Common myeloid progenitor, CD34-positive (primary cell): Measurements from ENCODE around the gene HOXB5.
A peak's percentile ranks its signal among the peaks of the same experiment; 100 is the strongest.

ENCODE experiments used
- CTCF ChIA-PET: fragments of 350-600 bp; sonication (Branson Sonifier 250); formaldehyde crosslinking; loops from one replicate; lab custom pipeline; 2021; ENCODE audit warnings: antibody characterized with exemption; lab: Charles Lee
- POLR2A ChIA-PET: fragments of 350-600 bp; sonication (Branson Sonifier 250); formaldehyde crosslinking; loops from one replicate; lab custom pipeline; 2021; ENCODE audit warnings: antibody characterized with exemption; lab: Charles Lee
- DNase-seq, 3 donors: peaks; one replicate each; pipeline versions ENCODE4 v3.0.0 to v3.0.0-alpha.2; 2013
- H3K27ac ChIP-seq, 2 experiments: 1 replicate in 1 of 2; 2 replicates in 1 of 2; pipeline ENCODE4 v1.7.0; 2013; ENCODE audit warnings: inconsistent platforms in 2 of 2, low read length in 2 of 2, mild to moderate bottlenecking in 2 of 2, low read depth in 1 of 2, moderate library complexity in 1 of 2; ENCODE audit not compliant: severe bottlenecking in 2 of 2, insufficient read depth in 1 of 2, poor library complexity in 1 of 2
- H3K27me3 ChIP-seq, 5 experiments: replicated peaks in 2 of 5; 1 replicate in 3 of 5; 2 replicates in 2 of 5; pipeline versions ENCODE4 v1.6.1 to v1.7.0; 2013; ENCODE audit warnings: low read length in 4 of 5, mild to moderate bottlenecking in 2 of 5, moderate library complexity in 2 of 5, inconsistent platforms in 1 of 5; ENCODE audit not compliant: insufficient read depth in 5 of 5, control insufficient read depth in 4 of 5
- H3K36me3 ChIP-seq, 4 experiments: 1 replicate in 2 of 4; 2 replicates in 2 of 4; pipeline versions ENCODE4 v1.6.1 to v1.7.0; 2013; ENCODE audit warnings: low read length in 3 of 4, control low read depth in 1 of 4, mild to moderate bottlenecking in 1 of 4; ENCODE audit not compliant: control insufficient read depth in 4 of 4, insufficient read depth in 4 of 4
- H3K4me1 ChIP-seq, 4 experiments: 1 replicate in 3 of 4; 2 replicates in 1 of 4; pipeline versions ENCODE4 v1.6.1 to v1.7.1; 2013; ENCODE audit warnings: low read length in 3 of 4, mild to moderate bottlenecking in 3 of 4, control low read depth in 1 of 4, inconsistent platforms in 1 of 4, moderate library complexity in 1 of 4; ENCODE audit not compliant: control insufficient read depth in 4 of 4, insufficient read depth in 4 of 4; ENCODE audit errors: control extremely low read depth in 1 of 4
- H3K4me3 ChIP-seq, 7 experiments: 1 replicate in 4 of 7; 2 replicates in 3 of 7; pipeline versions ENCODE4 v1.5.1 to v1.7.0; 2013; ENCODE audit warnings: mild to moderate bottlenecking in 7 of 7, low read length in 6 of 7, moderate library complexity in 6 of 7, inconsistent platforms in 2 of 7, low read depth in 2 of 7, control low read depth in 1 of 7; ENCODE audit not compliant: insufficient read depth in 4 of 7, control insufficient read depth in 1 of 7; ENCODE audit errors: extremely low read depth in 1 of 7
- H3K9me3 ChIP-seq, 5 experiments: 1 replicate in 4 of 5; 2 replicates in 1 of 5; pipeline versions ENCODE4 v1.6.1 to v1.7.1; 2013; ENCODE audit warnings: low read length in 4 of 5, mild to moderate bottlenecking in 2 of 5, inconsistent platforms in 1 of 5, low read depth in 1 of 5, moderate library complexity in 1 of 5; ENCODE audit not compliant: control insufficient read depth in 4 of 5, insufficient read depth in 2 of 5; ENCODE audit errors: control extremely low read depth in 1 of 5
- WGBS: methylation state at CpG from one replicate; pipeline ENCODE4 v1.1.5; 2013; ENCODE audit not compliant: insufficient coverage; 5-methylcytosine and 5-hydroxymethylcytosine counted together

Gene HOXB5

GRCh38 chr17:48584223-48584741 is 9.3 kb downstream of the HOXB5 start:
- Histone ChIP-seq H3K4me3 (no peak overlapping the region), H3K36me3 (no peaks in the 10 kb centered on the region), H3K4me1 (peaks cover 13 to 95% (median 79%) of the 10 kb centered on the region in 4 experiments), H3K9me3 (no peaks in the 10 kb centered on the region), H3K27ac (no peak overlapping the region), H3K27me3 (peaks cover 0 to 4% (median 0%) of the 10 kb centered on the region in 5 experiments)
- ChIA-PET POLR2A (interaction anchor here (0.6 to 0.8 kb wide), 2 partner anchors 8 to 495 kb away, joined by 3 read pairs; no protein-coding TSS in a partner anchor), CTCF (interaction anchor here (1.0 to 2.7 kb wide), 5 partner anchors 29 to 232 kb away, joined by 3 to 14 read pairs (median 6); no protein-coding TSS in a partner anchor)
- DNase-seq: no peak
- 100% methylated on average over 1 of the region's 2 CpGs for WGBS

- Histone ChIP-seq H3K4me1 (peaks cover 13 to 96% (median 80%) of the 10 kb centered on the region in 4 experiments), H3K27me3 (peaks cover 0 to under 1% (median 0%) of the 10 kb centered on the region in 5 experiments), H3K9me3 (no peaks in the 10 kb centered on the region), H3K36me3 (no peaks in the 10 kb centered on the region), H3K27ac (no peak overlapping the region), H3K4me3 (peak overlapping the region in 1 of 7 experiments; percentile 86)
- ChIA-PET POLR2A (interaction anchor here (0.6 to 0.8 kb wide), 2 partner anchors 8 to 494 kb away, joined by 3 read pairs; no protein-coding TSS in a partner anchor), CTCF (interaction anchor here (1.0 to 2.7 kb wide), 13 partner anchors 18 to 429 kb away, joined by 3 to 14 read pairs (median 4); no protein-coding TSS in a partner anchor)
- DNase-seq: no peak
- no CpG with 5 or more reads among the region's 3 CpGs for WGBS
Observed at GRCh38 chr17:48583708-48584222, 9.8 kb downstream of the HOXB5 start.

- POLR2A ChIA-PET: interaction anchor here (0.9 kb wide), 1 partner anchor 36 kb away, joined by 3 read pairs; no protein-coding TSS in a partner anchor
- WGBS: no CpG with 5 or more reads among the region's 7 CpGs
- Histone ChIP-seq H3K4me3 (peak overlapping the region in 4 of 7 experiments; percentile 64 to 86 (median 78)), H3K9me3 (no peaks in the 10 kb centered on the region), H3K27me3 (no peaks in the 10 kb centered on the region), H3K36me3 (no peaks in the 10 kb centered on the region), H3K27ac (peak overlapping the region; percentile 40 to 91), H3K4me1 (peaks cover 8 to 86% (median 72%) of the 10 kb centered on the region in 4 experiments)
- CTCF ChIA-PET: interaction anchor here (0.8 to 2.7 kb wide), 15 partner anchors 19 to 428 kb away, joined by 3 to 14 read pairs (median 4); no protein-coding TSS in a partner anchor
- no peak for DNase-seq
Observed at GRCh38 chr17:48582750-48583069, 10.9 kb downstream of the HOXB5 start.

GRCh38 chr17:48579760-48580554 is 13.6 kb downstream of the HOXB5 start:
- WGBS: 3% methylated on average over 17 of the region's 26 CpGs
- peak in 1 of 3 donors; percentile 62 for DNase-seq
- H3K4me1 ChIP-seq: peaks cover 7 to 88% (median 72%) of the 10 kb centered on the region in 4 experiments
- H3K36me3 ChIP-seq: peaks cover 0 to 7% (median 2%) of the 10 kb centered on the region in 4 experiments
- POLR2A ChIA-PET: interaction anchor here (0.7 to 1.1 kb wide), 4 partner anchors 10 to 432 kb away, joined by 3 read pairs; no protein-coding TSS in a partner anchor
- no peaks in the 10 kb centered on the region for H3K9me3 ChIP-seq
- peak overlapping the region in 5 of 7 experiments; percentile 40 to 86 (median 72) for H3K4me3 ChIP-seq
- CTCF ChIA-PET: interaction anchor here (0.8 to 2.5 kb wide), 5 partner anchors 12 to 93 kb away, joined by 3 to 15 read pairs (median 3); no protein-coding TSS in a partner anchor
- H3K27ac ChIP-seq: peak overlapping the region in 1 of 2 experiments; percentile 91
- H3K27me3 ChIP-seq: no peaks in the 10 kb centered on the region

GRCh38 chr17:48579471-48579759 is 14.2 kb downstream of the HOXB5 start:
- Histone ChIP-seq H3K4me3 (peak overlapping the region in 6 of 7 experiments; percentile 10 to 86 (median 79)), H3K36me3 (peaks cover 0 to 7% (median 3%) of the 10 kb centered on the region in 4 experiments), H3K27ac (peak overlapping the region; percentile 35 to 91), H3K9me3 (no peaks in the 10 kb centered on the region), H3K27me3 (no peaks in the 10 kb centered on the region), H3K4me1 (peaks cover 7 to 88% (median 71%) of the 10 kb centered on the region in 4 experiments)
- ChIA-PET POLR2A (no interaction called here), CTCF (interaction anchor here (0.8 to 2.5 kb wide), 5 partner anchors 11 to 40 kb away, joined by 3 to 15 read pairs (median 4); no protein-coding TSS in a partner anchor)
- DNase-seq: no peak
- WGBS: no CpG with 5 or more reads among the region's 7 CpGs

- H3K27me3 ChIP-seq: no peaks in the 10 kb centered on the region
- peak overlapping the region; percentile 54 to 91 for H3K27ac ChIP-seq
- POLR2A ChIA-PET: no interaction called here
- CTCF ChIA-PET: interaction anchor here (1.3 to 2.5 kb wide), 4 partner anchors 11 to 39 kb away, joined by 3 to 15 read pairs (median 5); no protein-coding TSS in a partner anchor
- 4% methylated on average over 36 of the region's 43 CpGs for WGBS
- H3K4me3 ChIP-seq: peak overlapping the region; percentile 10 to 86 (median 75)
- peaks cover 0 to 7% (median 3%) of the 10 kb centered on the region in 4 experiments for H3K36me3 ChIP-seq
- DNase-seq: peak in 2 of 3 donors; percentile 71 to 84
- no peaks in the 10 kb centered on the region for H3K9me3 ChIP-seq
- peaks cover 7 to 88% (median 72%) of the 10 kb centered on the region in 4 experiments for H3K4me1 ChIP-seq
Observed at GRCh38 chr17:48578616-48579470, 14.7 kb downstream of the HOXB5 start.
